PC-9 (cell line): Measurements from ENCODE around the gene PTPN13. TPM values are rescaled to one million over a fixed set of nuclear protein-coding genes. Genes with fewer than 3 reads are reported as not detected.

ENCODE experiments used
- BruUV-seq: library from RNA; stranded (reverse); fragments of 400-500 nt; replicated peaks from 2 replicates; lab custom pipeline; 2021; lab: Mats Ljungman, UMichigan
- CTCF ChIA-PET: fragments of 300-600 bp; sonication (Branson Sonifier 250); formaldehyde crosslinking; loops from one replicate; lab custom pipeline; 2022; ENCODE audit warnings: antibody characterized with exemption; lab: Charles Lee
- POLR2A ChIA-PET: fragments of 300-600 bp; sonication (Branson Sonifier 250); formaldehyde crosslinking; loops from one replicate; lab custom pipeline; 2022; ENCODE audit warnings: antibody characterized with exemption; ENCODE audit not compliant: unreplicated experiment; lab: Charles Lee
- DNase-seq, 2 experiments: peaks; one replicate each; pipeline versions ENCODE4 v3.0.0 to v3.0.0-alpha.2; 2015 to 2022; ENCODE audit warnings: mixed read lengths in 1 of 2
- H2AFZ ChIP-seq: fragments of 200-600 bp; sonication (generic); 2 replicates; pipeline ENCODE4 v1.8.1; 2017; ENCODE audit warnings: antibody characterized with exemption
- H3F3A ChIP-seq: fragments of 200-600 bp; sonication (generic); 2 replicates; pipeline ENCODE4 v1.8.1; 2017; ENCODE audit warnings: antibody characterized with exemption, mild to moderate bottlenecking, low read depth; ENCODE audit not compliant: insufficient read depth
- H3K27ac ChIP-seq: fragments of 200-600 bp; sonication (generic); 2 replicates; pipeline ENCODE4 v1.6.1; 2016; ENCODE audit warnings: mixed run types
- H3K27me3 ChIP-seq: fragments of 200-600 bp; sonication (generic); 2 replicates; pipeline ENCODE4 v1.6.1; 2016; ENCODE audit warnings: low read depth, mixed run types; ENCODE audit not compliant: insufficient read depth
- H3K36me3 ChIP-seq: fragments of 200-600 bp; sonication (generic); 2 replicates; pipeline ENCODE4 v1.6.1; 2016; ENCODE audit warnings: low read depth, mixed run types
- H3K4me1 ChIP-seq: fragments of 200-600 bp; sonication (generic); replicated peaks from 2 replicates; pipeline ENCODE4 v1.6.1; 2016; ENCODE audit warnings: mixed run types; ENCODE audit not compliant: insufficient read depth
- H3K4me2 ChIP-seq: fragments of 200-600 bp; sonication (generic); 2 replicates; pipeline ENCODE4 v1.6.1; 2017; ENCODE audit warnings: mixed run types
- H3K4me3 ChIP-seq: fragments of 200-600 bp; sonication (generic); 2 replicates; pipeline ENCODE4 v1.6.1; 2016; ENCODE audit warnings: mixed run types
- H3K79me2 ChIP-seq: fragments of 200-600 bp; sonication (generic); 2 replicates; pipeline ENCODE4 v1.6.1; 2017; ENCODE audit warnings: low read depth, mixed run types
- H3K9me2 ChIP-seq: fragments of 200-600 bp; sonication (generic); 2 replicates; pipeline ENCODE4 v1.8.1; 2017; ENCODE audit warnings: mild to moderate bottlenecking; ENCODE audit not compliant: insufficient read depth
- H3K9me3 ChIP-seq: fragments of 200-600 bp; sonication (generic); 2 replicates; pipeline ENCODE4 v1.8.1; 2016; ENCODE audit warnings: low read depth; ENCODE audit not compliant: insufficient read depth
- H4K20me1 ChIP-seq: fragments of 200-600 bp; sonication (generic); 2 replicates; pipeline ENCODE4 v1.8.1; 2017; ENCODE audit not compliant: insufficient read depth
- EZH2 ChIP-seq: fragments of 200-600 bp; sonication (generic); IDR thresholded peaks from 2 replicates; pipeline ENCODE4 v1.8.0; 2017; ENCODE audit warnings: antibody characterized with exemption, low read depth
- intact Hi-C: fragments of 100-400 bp; cut with micrococcal nuclease; formaldehyde crosslinking; loops from one replicate; pipeline ENCODE4 v1.10.0; 2022; ENCODE audit not compliant: unreplicated experiment
- total RNA-seq: library from RNA; stranded (reverse); gene quantifications from 2 replicates; pipeline ENCODE4 v1.2.3, GENCODE V29; 2021
- TF ChIP-seq, protein P1 (sequence below): fragments of 200-600 bp; sonication (generic); conservative IDR thresholded peaks from 2 replicates; pipeline ENCODE4 v1.6.1; 2017; ENCODE audit warnings: mixed run types, antibody characterized with exemption, mild to moderate bottlenecking, moderate library complexity

The PTPN13 gene
- total RNA-seq, 1 experiment from 2014 or later: 6.9 TPM

- Histone ChIP-seq H3K4me2 (no peak overlapping the region), H3K4me1 (no peaks in the 10 kb centered on the region), H4K20me1 (no peaks in the 10 kb centered on the region), H3K4me3 (no peak overlapping the region), H3K36me3 (no peaks in the 10 kb centered on the region), H3K27me3 (no peaks in the 10 kb centered on the region), H2AFZ (no peak overlapping the region), H3K79me2 (no peaks in the 10 kb centered on the region), H3K9me3 (no peaks in the 10 kb centered on the region; the same call in 1 of the 2 replicates), H3F3A (no peaks in the 10 kb centered on the region), H3K27ac (no peak overlapping the region), H3K9me2 (no peaks in the 10 kb centered on the region)
- intact Hi-C loops: no loop called here
- DNase-seq: no peak
- POLR2A ChIA-PET: no interaction called here
- CTCF ChIA-PET: no interaction called here
- TF ChIP-seq, protein P1, sequence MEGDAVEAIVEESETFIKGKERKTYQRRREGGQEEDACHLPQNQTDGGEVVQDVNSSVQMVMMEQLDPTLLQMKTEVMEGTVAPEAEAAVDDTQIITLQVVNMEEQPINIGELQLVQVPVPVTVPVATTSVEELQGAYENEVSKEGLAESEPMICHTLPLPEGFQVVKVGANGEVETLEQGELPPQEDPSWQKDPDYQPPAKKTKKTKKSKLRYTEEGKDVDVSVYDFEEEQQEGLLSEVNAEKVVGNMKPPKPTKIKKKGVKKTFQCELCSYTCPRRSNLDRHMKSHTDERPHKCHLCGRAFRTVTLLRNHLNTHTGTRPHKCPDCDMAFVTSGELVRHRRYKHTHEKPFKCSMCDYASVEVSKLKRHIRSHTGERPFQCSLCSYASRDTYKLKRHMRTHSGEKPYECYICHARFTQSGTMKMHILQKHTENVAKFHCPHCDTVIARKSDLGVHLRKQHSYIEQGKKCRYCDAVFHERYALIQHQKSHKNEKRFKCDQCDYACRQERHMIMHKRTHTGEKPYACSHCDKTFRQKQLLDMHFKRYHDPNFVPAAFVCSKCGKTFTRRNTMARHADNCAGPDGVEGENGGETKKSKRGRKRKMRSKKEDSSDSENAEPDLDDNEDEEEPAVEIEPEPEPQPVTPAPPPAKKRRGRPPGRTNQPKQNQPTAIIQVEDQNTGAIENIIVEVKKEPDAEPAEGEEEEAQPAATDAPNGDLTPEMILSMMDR: no peak
- no peak for TF ChIP-seq EZH2
- no TSS peak for BruUV-seq
These were observed 63.3 kb downstream of the PTPN13 start for GRCh38 chr4:86657382-86657781.

DNA sequence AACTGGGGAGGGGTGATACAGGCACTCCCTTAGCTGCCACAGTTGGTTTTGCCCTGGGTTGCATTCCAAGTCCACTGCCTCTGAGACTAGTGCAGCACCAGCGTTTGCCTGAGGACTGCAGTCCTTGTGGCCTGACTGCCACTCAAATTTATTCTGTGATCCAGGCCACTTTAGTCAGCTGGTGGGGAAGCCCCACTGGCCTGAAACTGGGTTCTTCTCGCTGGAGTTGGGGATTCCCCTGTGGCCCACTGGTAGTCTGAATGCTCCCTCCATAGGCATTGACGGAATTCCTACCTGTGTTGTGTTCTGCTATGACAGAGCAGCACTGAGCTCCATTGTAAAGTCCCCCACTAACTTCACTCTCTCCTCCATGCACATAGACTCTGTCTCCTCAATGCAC lies 63.8 kb downstream of the PTPN13 start:
- Histone ChIP-seq H4K20me1 (no peaks in the 10 kb centered on the region), H2AFZ (no peak overlapping the region), H3K9me2 (no peaks in the 10 kb centered on the region), H3K27ac (no peak overlapping the region), H3K4me2 (no peak overlapping the region), H3K9me3 (no peaks in the 10 kb centered on the region; the same call in 1 of the 2 replicates), H3K36me3 (no peaks in the 10 kb centered on the region), H3K27me3 (no peaks in the 10 kb centered on the region), H3K79me2 (no peaks in the 10 kb centered on the region), H3K4me3 (no peak overlapping the region), H3F3A (no peaks in the 10 kb centered on the region), H3K4me1 (no peaks in the 10 kb centered on the region)
- no TSS peak for BruUV-seq
- ChIA-PET POLR2A (no interaction called here), CTCF (no interaction called here)
- TF ChIP-seq, protein P1: no peak
- intact Hi-C loops: no loop called here
- no peak for DNase-seq

GRCh38 chr4:86660401-86660800 lies 66.3 kb downstream of the PTPN13 start:
- Histone ChIP-seq H3K27me3 (no peaks in the 10 kb centered on the region), H3K4me2 (no peak overlapping the region), H3K4me1 (no peaks in the 10 kb centered on the region), H4K20me1 (no peaks in the 10 kb centered on the region), H2AFZ (no peak overlapping the region), H3K79me2 (no peaks in the 10 kb centered on the region), H3K4me3 (no peak overlapping the region), H3K36me3 (no peaks in the 10 kb centered on the region), H3K9me2 (no peaks in the 10 kb centered on the region), H3K9me3 (no peaks in the 10 kb centered on the region), H3F3A (no peaks in the 10 kb centered on the region), H3K27ac (no peak overlapping the region)
- TF ChIP-seq EZH2: no peak
- TF ChIP-seq, protein P1: no peak
- DNase-seq: no peak
- no TSS peak for BruUV-seq
- intact Hi-C loops: no loop called here
- POLR2A ChIA-PET: no interaction called here
- CTCF ChIA-PET: no interaction called here
